Stomach (tissue), 9 donors: ENCODE measurements around the gene FNDC3B. TPM values are rescaled to one million over a fixed set of nuclear protein-coding genes. Genes with fewer than 3 reads are reported as not detected.

Experiments
- DNase-seq, 2 donors: peaks; one replicate each; pipeline versions ENCODE4 v3.0.0 to v3.0.0-alpha.2; 2013 to 2019
- H3K27ac ChIP-seq, 5 donors: fragments of 200-600 bp in 4 of 5; sonication (generic) in 4 of 5; one replicate each; pipeline ENCODE4 v1.5.1; 2013 to 2019; ENCODE audit warnings: mild to moderate bottlenecking in 1 of 5, moderate library complexity in 1 of 5
- H3K27me3 ChIP-seq, 3 donors: fragments of 200-600 bp; sonication (generic); one replicate each; pipeline ENCODE4 v1.5.1; 2017 to 2019; ENCODE audit warnings: mixed run types in 1 of 3
- H3K36me3 ChIP-seq, 4 donors: fragments of 200-600 bp; sonication (generic); 1 replicate in 3 of 4; 2 replicates in 1 of 4; pipeline ENCODE4 v1.5.1; 2016 to 2019
- H3K4me1 ChIP-seq, 4 donors: fragments of 200-600 bp; sonication (generic); one replicate each; pipeline ENCODE4 v1.5.1; 2016 to 2019
- H3K4me3 ChIP-seq, 4 donors: fragments of 200-600 bp; sonication (generic) in 3 of 4; one replicate each; pipeline ENCODE4 v1.5.1; 2016 to 2019; ENCODE audit warnings: mild to moderate bottlenecking in 1 of 4
- H3K9me3 ChIP-seq, 4 donors: fragments of 200-600 bp; sonication (generic); one replicate each; pipeline ENCODE4 v1.5.1; 2016 to 2019
- EP300 ChIP-seq: sonication (generic); formaldehyde crosslinking; IDR thresholded peaks from one replicate; pipeline ENCODE4 v1.6.1; 2017; ENCODE audit warnings: antibody characterized with exemption
- POLR2A ChIP-seq, 4 donors: fragments of 450-650 bp; IDR thresholded peaks; one replicate each; pipeline ENCODE4 v1.6.1; 2016; ENCODE audit warnings: antibody characterized with exemption in 4 of 4, control low read depth in 2 of 4, mild to moderate bottlenecking in 1 of 4, moderate library complexity in 1 of 4
- POLR2AphosphoS5 ChIP-seq, 3 donors: sonication (generic); formaldehyde crosslinking; IDR thresholded peaks; one replicate each; pipeline ENCODE4 v1.6.1; 2016; ENCODE audit warnings: antibody characterized with exemption in 3 of 3
- WGBS, 5 donors: extraction: QIAGEN DNeasy Blood & Tissue Kit in 3 of 5; methylation state at CpG; one replicate each; pipeline versions ENCODE4 v1.1.5 to v1.1.7; 2013 to 2018; 5-methylcytosine and 5-hydroxymethylcytosine counted together
- intact Hi-C: fragments of 100-400 bp; cut with DNase I; formaldehyde crosslinking; loops from one replicate; pipeline ENCODE4 v1.15.1; 2023; ENCODE audit warnings: low total_unique reads
- polyA plus RNA-seq, 3 donors: library from polyadenylated mRNA; stranded (reverse); fragments of 200-250 nt; gene quantifications; one replicate each; pipeline ENCODE4 v1.2.3, GENCODE V29; 2013
- total RNA-seq, 5 donors: library from RNA; depleted of rRNA; stranded (reverse); fragments of >200 nt; gene quantifications; one replicate each; pipeline versions ENCODE4 v1.1.0 to v1.2.3, GENCODE V29; 2014 to 2016
- TF ChIP-seq, protein P1 (sequence below), 7 experiments: fragments of 450-650 bp in 4 of 7; fragments of 200-600 bp in 3 of 7; sonication (generic) in 3 of 7; IDR thresholded peaks; one replicate each; pipeline ENCODE4 v1.5.1; 2016 to 2019; ENCODE audit warnings: antibody characterized with exemption in 7 of 7, control low read depth in 2 of 7, mild to moderate bottlenecking in 1 of 7
- donor health status: healthy with polysubstance abuse.
- donor health status: Bipolar disorder and iron deficiency.
- donor health status: healthy.

Gene FNDC3B
- total and polyA plus RNA-seq, 8 donors, result 6.0 to 229 (median 53.7) TPM

DNA sequence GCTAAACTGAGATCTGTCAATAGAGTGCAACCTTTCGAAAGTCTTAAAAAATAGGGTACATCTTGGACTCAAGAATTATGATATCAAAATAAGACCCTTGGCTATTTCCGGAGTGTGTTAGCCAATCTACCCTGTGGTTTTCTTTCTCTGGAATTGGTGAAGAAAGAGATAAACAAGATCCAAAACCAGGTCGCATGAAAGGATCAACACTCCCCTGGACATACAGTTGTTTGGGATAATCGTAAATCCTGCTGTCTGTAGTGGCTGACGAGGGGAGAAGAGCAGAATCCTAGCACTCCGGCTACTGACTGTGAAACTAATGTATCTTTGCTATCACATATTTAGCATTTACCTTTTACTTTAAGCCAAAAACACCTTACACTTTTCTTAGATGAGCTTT, 30.9 kb downstream of the FNDC3B start:
- Histone ChIP-seq H3K9me3 (no peaks in the 10 kb centered on the region), H3K27ac (peak overlapping the region in 3 of 5 donors; percentile 28 to 51 (median 37)), H3K36me3 (no peaks in the 10 kb centered on the region), H3K4me3 (no peak overlapping the region), H3K4me1 (peaks cover 34 to 94% (median 74%) of the 10 kb centered on the region in 4 donors), H3K27me3 (no peaks in the 10 kb centered on the region)
- WGBS, 5 donors, result 46 to 80% (median 58%) methylated on average over 6 of the region's 6 CpGs
- intact Hi-C loops, result no loop called here
- TF ChIP-seq POLR2AphosphoS5 (IDR thresholded peaks at IDR 0.05), result no peak
- no peak for TF ChIP-seq POLR2A (IDR thresholded peaks at IDR 0.05)
- TF ChIP-seq EP300, result no peak
- TF ChIP-seq, protein P1, sequence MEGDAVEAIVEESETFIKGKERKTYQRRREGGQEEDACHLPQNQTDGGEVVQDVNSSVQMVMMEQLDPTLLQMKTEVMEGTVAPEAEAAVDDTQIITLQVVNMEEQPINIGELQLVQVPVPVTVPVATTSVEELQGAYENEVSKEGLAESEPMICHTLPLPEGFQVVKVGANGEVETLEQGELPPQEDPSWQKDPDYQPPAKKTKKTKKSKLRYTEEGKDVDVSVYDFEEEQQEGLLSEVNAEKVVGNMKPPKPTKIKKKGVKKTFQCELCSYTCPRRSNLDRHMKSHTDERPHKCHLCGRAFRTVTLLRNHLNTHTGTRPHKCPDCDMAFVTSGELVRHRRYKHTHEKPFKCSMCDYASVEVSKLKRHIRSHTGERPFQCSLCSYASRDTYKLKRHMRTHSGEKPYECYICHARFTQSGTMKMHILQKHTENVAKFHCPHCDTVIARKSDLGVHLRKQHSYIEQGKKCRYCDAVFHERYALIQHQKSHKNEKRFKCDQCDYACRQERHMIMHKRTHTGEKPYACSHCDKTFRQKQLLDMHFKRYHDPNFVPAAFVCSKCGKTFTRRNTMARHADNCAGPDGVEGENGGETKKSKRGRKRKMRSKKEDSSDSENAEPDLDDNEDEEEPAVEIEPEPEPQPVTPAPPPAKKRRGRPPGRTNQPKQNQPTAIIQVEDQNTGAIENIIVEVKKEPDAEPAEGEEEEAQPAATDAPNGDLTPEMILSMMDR (IDR thresholded peaks at IDR 0.05), result no peak
- DNase-seq, result no peak

- no peak overlapping the region for H3K4me3 ChIP-seq
- H3K9me3 ChIP-seq, result no peaks in the 10 kb centered on the region
- no peaks in the 10 kb centered on the region for H3K36me3 ChIP-seq
- intact Hi-C loops, result no loop called here
- H3K4me1 ChIP-seq, result peaks cover 29 to 91% (median 72%) of the 10 kb centered on the region in 4 donors
- 82 to 85% (median 84%) methylated on average over 2 of the region's 2 CpGs for WGBS, 5 donors
- TF ChIP-seq POLR2A (IDR thresholded peaks at IDR 0.05) (no peak), EP300 (no peak), POLR2AphosphoS5 (IDR thresholded peaks at IDR 0.05) (no peak)
- TF ChIP-seq, protein P1 (IDR thresholded peaks at IDR 0.05), result no peak
- no peaks in the 10 kb centered on the region for H3K27me3 ChIP-seq
- H3K27ac ChIP-seq, result peak overlapping the region in 2 of 5 donors; percentile 37 to 51
- DNase-seq, result no peak
Observed at GRCh38 chr3:172070802-172071201, 31.4 kb downstream of the FNDC3B start.

DNA sequence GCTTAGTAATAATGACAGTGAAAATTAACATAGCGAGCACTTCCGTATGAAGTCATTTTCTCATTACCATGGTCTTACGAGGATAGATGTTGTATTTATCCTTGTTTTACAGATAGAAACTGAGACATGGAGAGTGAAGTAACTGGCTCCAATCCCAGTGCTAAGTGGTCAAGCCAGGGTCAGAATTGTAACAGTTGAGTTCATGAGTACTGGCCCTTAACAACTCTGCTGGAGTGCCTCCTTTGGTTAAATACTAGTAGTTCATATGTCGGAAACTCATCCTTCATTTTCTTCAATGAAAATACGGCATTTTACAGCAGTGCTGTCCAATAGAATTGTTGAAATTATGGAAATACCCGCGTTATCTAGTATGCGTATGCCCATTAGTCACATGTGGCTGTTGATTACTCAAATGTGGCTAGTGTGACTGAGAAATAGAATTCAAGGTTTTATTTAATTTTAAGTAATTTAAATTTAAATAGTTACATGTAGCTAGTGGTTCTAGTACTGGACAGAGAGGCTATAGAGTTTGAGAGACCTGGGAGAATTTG, 32.5 kb downstream of the FNDC3B start:
- WGBS, 5 donors, result 78 to 88% (median 86%) methylated on average over 8 of the region's 8 CpGs
- Histone ChIP-seq H3K36me3 (no peaks in the 10 kb centered on the region), H3K4me1 (peaks cover 22 to 90% (median 63%) of the 10 kb centered on the region in 4 donors), H3K27me3 (no peaks in the 10 kb centered on the region), H3K9me3 (no peaks in the 10 kb centered on the region), H3K27ac (peak overlapping the region in 1 of 5 donors; percentile 18), H3K4me3 (no peak overlapping the region)
- intact Hi-C loops, result no loop called here
- no peak for DNase-seq
- TF ChIP-seq, protein P1 (IDR thresholded peaks at IDR 0.05), result no peak
- no peak for TF ChIP-seq POLR2A (IDR thresholded peaks at IDR 0.05)
- no peak for TF ChIP-seq POLR2AphosphoS5 (IDR thresholded peaks at IDR 0.05)
- no peak for TF ChIP-seq EP300

DNA sequence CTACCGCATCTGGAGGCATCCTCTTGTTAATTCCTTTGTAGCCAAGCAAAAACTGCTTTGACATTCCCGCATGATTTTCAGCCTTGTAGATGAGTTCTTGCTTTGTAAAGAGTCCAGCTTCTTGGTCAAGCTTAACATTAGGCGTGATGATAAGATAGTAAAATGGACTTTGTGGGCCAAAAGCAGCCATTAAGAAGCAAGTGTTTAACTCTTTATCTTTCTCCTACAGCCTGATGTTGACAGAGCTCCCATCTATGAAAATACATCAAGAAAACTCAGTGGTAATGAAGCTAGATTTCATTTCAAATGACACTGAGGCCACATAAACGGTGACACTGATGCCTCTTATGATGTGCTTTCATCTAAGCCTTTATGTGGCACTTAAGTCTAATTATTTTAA, 33.2 kb downstream of the FNDC3B start:
- Histone ChIP-seq H3K4me3 (no peak overlapping the region), H3K27me3 (no peaks in the 10 kb centered on the region), H3K9me3 (no peaks in the 10 kb centered on the region), H3K4me1 (peaks cover 22 to 90% (median 62%) of the 10 kb centered on the region in 4 donors), H3K36me3 (no peaks in the 10 kb centered on the region), H3K27ac (peak overlapping the region in 2 of 5 donors; percentile 51 to 52)
- DNase-seq, result no peak
- intact Hi-C loops, result no loop called here
- TF ChIP-seq POLR2A (IDR thresholded peaks at IDR 0.05) (no peak), POLR2AphosphoS5 (IDR thresholded peaks at IDR 0.05) (no peak)
- 61 to 80% (median 78%) methylated on average over 4 of the region's 4 CpGs for WGBS, 5 donors

GRCh38 chr3:172073262-172073915, 34.0 kb downstream of the FNDC3B start:
- H3K9me3 ChIP-seq, result no peaks in the 10 kb centered on the region
- H3K27ac ChIP-seq, result peak overlapping the region in 1 of 5 donors; percentile 51
- H3K4me3 ChIP-seq, result no peak overlapping the region
- peak in 1 of 2 donors; percentile 29 for DNase-seq
- no peaks in the 10 kb centered on the region for H3K36me3 ChIP-seq
- peaks cover 22 to 92% (median 64%) of the 10 kb centered on the region in 4 donors for H3K4me1 ChIP-seq
- TF ChIP-seq EP300 (no peak), POLR2AphosphoS5 (IDR thresholded peaks at IDR 0.05) (no peak), POLR2A (IDR thresholded peaks at IDR 0.05) (no peak)
- TF ChIP-seq, protein P1 (IDR thresholded peaks at IDR 0.05), result no peak
- intact Hi-C loops, result no loop called here
- H3K27me3 ChIP-seq, result no peaks in the 10 kb centered on the region
- WGBS, 5 donors, result 47 to 74% (median 63%) methylated on average over 5 of the region's 5 CpGs
